NCI-H2227 (cell line): ENCODE data around the gene ACTL7A.
A peak's percentile ranks its signal among the peaks of the same experiment; 100 is the strongest.
"Not testable (repeated sequence)": the region's sequence is repeated elsewhere in the genome, so short reads cannot be mapped to it uniquely, and the experiment has no call there.

Experiments
- DNase-seq: peaks from one replicate; lab custom pipeline; 2025; ENCODE audit not compliant: unreplicated experiment; lab: John Stamatoyannopoulos, UW

The ACTL7A gene

DNA sequence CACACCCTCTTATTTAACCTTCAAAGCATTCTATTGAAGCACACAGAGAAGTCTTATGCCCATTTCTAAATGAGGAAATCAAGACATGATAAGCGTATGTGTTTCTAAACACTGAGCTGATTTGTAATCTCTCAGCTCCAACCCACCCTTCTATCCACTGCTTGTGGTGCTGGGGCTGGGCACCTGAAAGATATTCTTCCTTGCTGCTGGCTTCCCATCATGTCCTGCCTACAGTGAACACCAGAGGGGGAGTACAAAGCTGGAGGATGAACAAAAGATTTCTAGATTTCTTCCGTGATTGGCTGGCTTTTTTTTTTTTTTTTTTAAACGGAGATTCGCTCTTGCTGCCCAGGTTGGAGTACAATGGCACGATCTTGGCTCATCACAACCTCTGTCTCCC, 14.4 kb downstream of the ACTL7A start:
- DNase-seq, result no peak

GRCh38 chr9:108877524-108877923, 15.5 kb downstream of the ACTL7A start:
- no peak for DNase-seq

DNA sequence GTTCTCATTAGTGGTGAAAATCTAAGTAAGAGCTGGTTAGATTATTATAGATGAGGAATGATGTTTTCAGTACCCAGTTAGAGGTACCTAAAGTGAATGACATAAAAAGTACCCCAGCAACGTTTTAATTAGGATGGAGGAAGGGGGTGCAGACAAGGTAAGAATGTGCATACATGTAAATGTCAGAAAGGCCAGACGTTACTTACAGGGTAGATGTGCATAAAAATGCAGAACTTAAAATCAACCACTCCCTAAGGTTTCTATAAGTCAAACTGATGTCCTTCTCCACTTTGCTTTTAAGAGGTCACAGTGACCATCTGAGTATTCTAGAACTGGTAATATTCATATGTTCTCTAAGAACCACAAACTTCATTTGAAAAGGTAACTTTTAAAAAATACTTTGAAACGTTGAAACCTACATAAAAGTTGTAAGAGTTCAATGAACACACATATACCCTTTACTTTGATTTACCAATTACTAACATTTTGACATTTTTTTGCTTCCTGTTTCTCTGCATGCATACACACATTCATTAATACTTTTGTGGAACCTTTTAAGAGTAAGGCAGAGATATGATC, 18.8 kb downstream of the ACTL7A start:
- DNase-seq, result no peak

DNA sequence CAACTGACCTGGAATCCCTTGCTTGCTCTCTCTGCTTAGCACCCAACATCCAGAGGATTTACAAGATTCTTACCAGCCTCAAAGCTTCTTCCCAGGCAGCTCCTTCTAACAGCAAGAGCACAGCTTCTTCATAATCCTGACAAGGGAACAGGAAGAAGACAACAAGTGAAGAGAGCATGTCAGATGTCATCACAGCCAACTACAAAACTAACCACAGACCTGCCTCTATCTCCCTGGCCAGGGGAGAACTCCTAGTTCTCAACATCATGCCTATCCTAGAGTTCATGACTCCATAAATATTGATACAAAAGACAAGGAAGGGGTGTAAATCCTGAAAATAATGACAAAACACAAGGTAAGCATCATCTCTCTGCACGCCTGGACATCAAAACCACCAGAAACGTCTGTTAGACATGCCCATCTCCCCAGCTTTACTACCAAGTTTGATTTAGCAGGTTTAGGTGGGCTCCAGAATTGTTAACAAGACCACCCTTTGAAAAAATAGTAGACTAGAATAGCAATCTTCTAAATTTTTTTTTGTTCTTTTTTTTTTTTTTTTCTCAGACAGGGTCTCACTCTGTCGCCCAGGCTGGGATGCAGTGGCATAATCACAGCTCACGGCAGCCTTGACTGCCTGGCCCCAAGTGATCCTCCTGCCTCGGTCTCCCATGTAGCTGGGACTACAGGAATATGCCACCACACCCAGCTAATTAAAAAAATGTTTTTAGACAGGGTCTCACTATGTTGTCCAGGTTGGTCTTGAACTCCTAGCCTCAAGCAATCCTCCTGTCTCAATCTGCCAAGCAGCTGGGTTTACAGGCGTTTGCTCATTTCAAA, 20.2 kb downstream of the ACTL7A start:
- no peak for DNase-seq

- DNase-seq, result no peak
Measured at GRCh38 chr9:108883085-108883484, 21.0 kb downstream of the ACTL7A start.

- DNase-seq, result no peak
Measured at GRCh38 chr9:108884701-108885100, 22.6 kb downstream of the ACTL7A start.

GRCh38 chr9:108885643-108886348, 23.7 kb downstream of the ACTL7A start:
- peak; percentile 76 for DNase-seq

- DNase-seq, result not testable (repeated sequence)
Measured at GRCh38 chr9:108886594-108887271, 24.7 kb downstream of the ACTL7A start.

DNA sequence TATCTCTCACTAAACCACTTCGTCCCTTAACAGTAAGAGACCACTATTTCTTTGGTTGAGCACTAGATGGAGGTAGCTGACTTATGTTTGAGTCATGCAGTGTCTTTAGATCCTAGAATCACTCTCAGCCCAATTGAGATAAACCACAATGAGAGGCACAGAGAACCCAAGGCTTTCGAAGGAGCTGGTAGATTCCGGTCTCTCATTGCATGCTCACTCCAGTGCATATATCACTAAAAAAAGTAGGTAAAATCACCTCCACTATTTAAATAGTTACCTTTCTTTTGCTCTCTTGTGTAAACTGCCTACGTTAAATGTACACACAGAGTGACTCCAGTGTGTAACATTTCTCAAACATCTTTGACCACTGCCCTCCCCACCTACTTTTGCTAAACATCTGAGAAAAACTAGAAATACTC, 27.6 kb downstream of the ACTL7A start:
- no peak for DNase-seq

DNA sequence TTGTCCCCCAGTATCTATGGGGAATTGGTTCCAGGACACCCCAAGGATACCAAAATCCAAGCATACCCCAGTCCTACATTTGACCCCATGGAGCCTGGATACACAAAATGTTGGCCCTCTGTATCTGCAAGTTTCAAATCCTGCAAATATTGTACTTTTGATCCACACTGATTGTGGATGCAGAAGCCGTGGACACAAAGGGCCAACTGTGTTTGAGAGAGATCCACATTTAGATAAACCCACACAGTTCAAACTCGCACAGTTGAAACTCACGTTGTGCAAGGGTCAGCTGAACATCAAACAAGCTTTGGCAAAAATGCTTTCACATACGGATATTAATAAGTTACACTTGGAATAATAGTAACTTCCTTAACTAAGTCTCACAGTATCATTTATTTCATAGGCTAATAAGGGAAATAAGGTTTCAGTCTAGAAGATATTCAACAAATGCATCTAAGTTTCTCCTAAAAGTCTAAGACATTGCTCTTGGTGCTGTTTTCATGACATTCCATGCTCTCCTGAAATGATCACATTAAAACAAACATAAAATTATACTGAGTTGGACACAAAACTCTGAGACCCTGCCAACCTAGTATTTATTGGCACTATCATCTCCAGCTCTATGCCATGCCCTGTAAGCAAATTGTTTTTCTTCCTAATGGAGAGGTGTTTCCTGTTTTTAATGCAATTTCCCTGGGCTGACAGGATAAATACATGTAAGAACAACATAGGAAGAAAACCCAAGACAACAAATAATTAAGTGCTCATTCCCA, 32.3 kb downstream of the ACTL7A start:
- DNase-seq, result no peak

GRCh38 chr9:108897324-108898096, 35.4 kb downstream of the ACTL7A start:
- DNase-seq, result no peak

DNA sequence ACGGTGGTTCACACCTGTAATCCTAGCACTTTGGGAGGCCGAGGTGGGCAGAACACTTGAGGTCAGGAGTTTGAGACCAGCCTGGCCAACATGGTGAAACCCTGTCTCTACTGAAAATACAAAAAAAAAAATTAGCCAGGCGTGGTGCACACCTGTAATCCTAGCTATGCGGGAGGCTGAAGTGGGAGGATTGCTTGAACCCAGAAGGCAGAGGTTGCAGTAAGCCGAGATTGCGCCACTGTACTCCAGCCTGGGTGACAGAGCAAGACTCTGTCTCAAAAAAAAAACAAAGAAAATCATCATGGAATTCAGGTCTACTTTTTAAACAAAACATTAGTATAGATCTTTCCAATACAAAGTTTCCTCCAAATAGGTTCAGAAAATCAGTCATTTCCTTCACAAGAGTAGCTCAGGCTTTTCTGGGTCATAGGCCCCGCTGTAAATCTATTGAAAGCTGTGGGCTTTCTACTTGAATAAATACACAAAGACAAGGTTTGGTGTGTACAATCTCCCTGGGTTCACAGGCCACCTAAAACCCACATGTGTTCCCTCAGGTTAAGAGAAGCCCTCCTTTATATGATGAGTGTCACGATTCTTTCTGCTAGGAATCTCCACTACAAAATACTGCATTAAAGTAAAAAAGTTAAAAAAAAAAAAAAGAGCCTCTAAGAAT, 37.1 kb downstream of the ACTL7A start:
- DNase-seq, result not testable (repeated sequence)

DNA sequence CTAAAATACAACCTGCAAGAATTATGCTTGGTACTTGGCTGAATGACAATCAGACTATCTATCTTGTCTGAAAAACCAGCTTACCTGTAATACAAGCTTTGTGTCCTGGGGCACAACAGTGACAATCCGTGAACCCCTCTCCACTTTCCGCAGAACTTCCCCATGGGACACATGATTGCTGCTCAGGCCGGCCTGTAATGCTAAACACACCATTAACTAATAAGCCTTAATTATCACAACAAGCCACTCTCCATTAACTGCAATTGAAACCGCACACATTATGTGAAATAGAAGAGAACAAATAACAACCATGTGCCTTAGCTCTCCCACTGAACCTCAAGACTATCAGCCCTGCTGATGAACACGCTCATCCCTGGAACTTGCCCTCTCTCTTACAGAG, 38.1 kb downstream of the ACTL7A start:
- DNase-seq, result no peak

GRCh38 chr9:108903420-108904103, 41.5 kb downstream of the ACTL7A start:
- DNase-seq, result no peak

GRCh38 chr9:108904161-108904560, 42.1 kb downstream of the ACTL7A start:
- no peak for DNase-seq

DNA sequence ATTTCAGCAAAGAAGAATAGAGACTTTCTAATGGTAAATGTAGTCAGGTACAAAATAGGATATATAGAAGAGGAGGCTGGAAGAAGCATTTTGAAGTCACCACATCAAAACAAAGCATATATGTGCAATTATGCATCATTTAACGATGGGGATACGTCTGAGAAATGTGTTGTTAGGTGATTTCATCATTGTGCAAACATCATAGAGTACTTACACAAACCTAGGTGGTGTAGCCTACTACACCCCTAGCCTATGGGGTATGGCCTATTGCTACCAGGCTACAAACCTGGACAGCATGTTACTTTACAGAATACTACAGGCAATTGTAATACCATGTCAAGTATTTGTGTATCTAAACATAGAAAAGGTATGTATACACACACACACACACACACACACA, 43.4 kb downstream of the ACTL7A start:
- no peak for DNase-seq

DNA sequence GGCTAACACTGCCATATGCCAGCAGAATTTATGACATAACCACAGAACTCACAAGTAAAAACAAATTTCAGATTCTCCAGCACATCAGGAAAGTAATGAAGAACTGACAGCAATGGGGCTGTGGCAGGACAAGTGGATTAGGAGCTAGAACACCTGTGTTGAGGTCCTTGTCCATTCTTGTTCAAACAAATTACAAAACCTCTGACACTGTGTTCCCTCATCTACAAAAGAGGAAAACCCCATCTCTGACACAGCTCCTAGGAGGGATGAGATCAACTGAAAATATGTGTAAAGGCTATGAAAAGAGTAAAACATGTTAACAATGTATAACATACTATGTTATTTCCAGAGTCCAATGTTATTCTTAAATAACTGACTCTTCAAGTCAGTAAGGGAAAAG, 48.3 kb downstream of the ACTL7A start:
- DNase-seq, result no peak

- no peak for DNase-seq
Measured at GRCh38 chr9:108910914-108911313, 48.8 kb downstream of the ACTL7A start.

DNA sequence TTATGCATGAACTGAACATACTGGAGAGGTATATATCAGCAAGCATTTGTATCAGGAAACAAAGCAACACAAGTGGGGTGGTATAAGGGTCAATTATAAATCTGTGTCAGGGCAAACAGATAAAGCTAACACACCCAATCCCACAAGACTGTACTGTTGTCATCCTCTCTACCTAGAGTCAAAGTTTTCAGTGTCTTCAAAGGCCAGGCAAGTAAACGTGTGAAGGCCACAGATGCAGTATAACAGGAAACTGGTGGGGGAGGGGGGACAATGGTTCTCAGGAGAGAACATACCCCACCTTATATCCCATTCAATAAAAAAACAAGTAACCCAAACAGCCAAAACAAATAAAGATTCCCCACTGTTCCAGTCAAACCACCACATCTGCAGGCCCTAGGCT, 49.8 kb downstream of the ACTL7A start:
- DNase-seq, result no peak
